K562 (cell line): ENCODE measurements around the gene AGAP3. TPM values are rescaled to one million over a fixed set of nuclear protein-coding genes. Genes with fewer than 3 reads are reported as not detected.

Experiments
- ARID2 ChIP-seq: fragments of 450-650 bp; IDR thresholded peaks from 2 replicates; pipeline ENCODE4 v1.6.1; 2017; ENCODE audit warnings: antibody characterized with exemption, mild to moderate bottlenecking
- CC2D1A ChIP-seq: fragments of 450-650 bp; IDR thresholded peaks from 2 replicates; pipeline ENCODE4 v1.6.1; 2017; ENCODE audit warnings: mild to moderate bottlenecking
- CHD1 ChIP-seq: fragments of 200-600 bp; sonication (generic); IDR thresholded peaks from one replicate; pipeline ENCODE4 v1.6.1; 2012; ENCODE audit warnings: mild to moderate bottlenecking, moderate library complexity, low read length, inconsistent platforms
- FOXA1 ChIP-seq: fragments of 450-650 bp; IDR thresholded peaks from 2 replicates; pipeline ENCODE4 v1.6.1; 2016; ENCODE audit warnings: mild to moderate bottlenecking, borderline replicate concordance
- KDM1A ChIP-seq, 2 experiments: fragments of 450-650 bp; IDR thresholded peaks; 2 replicates each; pipeline ENCODE4 v1.6.1; 2016; ENCODE audit warnings: mild to moderate bottlenecking in 2 of 2
- MIER1 ChIP-seq: fragments of 450-650 bp; IDR thresholded peaks from 2 replicates; pipeline ENCODE4 v1.6.1; 2016; ENCODE audit warnings: antibody characterized with exemption, mild to moderate bottlenecking, low read depth
- OTX1 ChIP-seq: fragments of 450-650 bp; formaldehyde crosslinking; IDR thresholded peaks from 2 replicates; pipeline ENCODE4 v1.4.0; 2022; ENCODE audit warnings: mild to moderate bottlenecking
- PHF8 ChIP-seq: fragments of 200-600 bp; sonication (generic); IDR thresholded peaks from 2 replicates; pipeline ENCODE4 v1.6.1; 2012; ENCODE audit warnings: mixed run types, mild to moderate bottlenecking, inconsistent platforms, low read length, moderate library complexity, borderline replicate concordance
- PURB ChIP-seq: sonication (generic); formaldehyde crosslinking; IDR thresholded peaks from 2 replicates; pipeline ENCODE4 v1.9.0; 2021; ENCODE audit warnings: low read depth, mild to moderate bottlenecking, missing genetic modification reagents
- SMARCA4 ChIP-seq: fragments of 450-650 bp; IDR thresholded peaks from 2 replicates; pipeline ENCODE4 v1.6.1; 2016
- SRF ChIP-seq, 2 experiments: fragments of 250-450, 450-650 bp in 1 of 2; sonication (Bioruptor Pico) in 1 of 2; sonication (generic) in 1 of 2; formaldehyde crosslinking; IDR thresholded peaks; 2 replicates each; pipeline versions ENCODE4 v1.5.0 to v1.5.1; 2020 to 2022; ENCODE audit warnings: mild to moderate bottlenecking in 1 of 2, missing genetic modification reagents in 1 of 2
- TARDBP ChIP-seq: fragments of 450-650 bp; IDR thresholded peaks from 2 replicates; pipeline ENCODE4 v1.6.1; 2016
- TRIM28 ChIP-seq: fragments of 450-650 bp; IDR thresholded peaks from 2 replicates; pipeline ENCODE4 v1.6.1; 2017
- U2AF1 ChIP-seq: fragments of 200-400 bp; formaldehyde crosslinking; optimal IDR thresholded peaks from 2 replicates; pipeline ENCODE3; 2017; ENCODE audit warnings: mild to moderate bottlenecking, low read depth, low read length, moderate library complexity
- ZNF586 ChIP-seq: fragments of 450-650 bp; formaldehyde crosslinking; conservative IDR thresholded peaks from 2 replicates; pipeline ENCODE4 v1.4.0; 2020; ENCODE audit warnings: mild to moderate bottlenecking, moderate library complexity
- ZNF766 ChIP-seq: fragments of 200-800 bp; sonication (Bioruptor generic); conservative IDR thresholded peaks from 2 replicates; pipeline ENCODE4 v1.6.1; 2016; ENCODE audit warnings: missing genetic modification characterization, missing compliant biosample characterization
- polyA plus RNA-seq, 8 experiments: library from polyadenylated mRNA; depleted of rRNA in 4 of 8; stranded (reverse) in 5 of 8; unstranded in 3 of 8; fragments of >200 nt; fragmentation: Nextera tagmentation in 2 of 8; fragmentation: Illumina TruSeq in 1 of 8; extraction: Ambion mirVana in 2 of 8; extraction: Trizol in 1 of 8; gene quantifications; 2 replicates each; pipeline versions ENCODE4 v1.2.1 to v1.2.3, GENCODE V29; 2011 to 2014; ENCODE audit warnings: inconsistent platforms in 1 of 8, missing spikeins in 1 of 8
- total RNA-seq, 7 experiments: library from RNA; depleted of rRNA in 6 of 7; stranded (reverse); fragments of >200 nt in 6 of 7; fragmentation: Illumina TruSeq in 2 of 7; extraction: Trizol in 2 of 7; gene quantifications; 2 replicates each; pipeline versions ENCODE4 v1.2.1 to v1.2.3, GENCODE V29; 2011 to 2021; ENCODE audit warnings: low replicate concordance in 1 of 7
- TF ChIP-seq, protein P1 (sequence below): fragments of 450-650 bp; IDR thresholded peaks from 2 replicates; pipeline ENCODE4 v1.6.1; 2014; ENCODE audit warnings: low read depth, mild to moderate bottlenecking, moderate library complexity, borderline replicate concordance
- TF ChIP-seq, protein P2 (sequence below), 3 experiments: fragments of 200-800 bp in 1 of 3; sonication (Bioruptor generic) in 1 of 3; sonication (generic) in 1 of 3; formaldehyde crosslinking in 1 of 3; IDR thresholded peaks; 2 replicates each; pipeline versions ENCODE4 v1.6.1 to v1.8.0; 2016 to 2022; ENCODE audit warnings: mild to moderate bottlenecking in 2 of 3, missing compliant biosample characterization in 2 of 3, missing genetic modification characterization in 2 of 3, missing genetic modification reagents in 1 of 3
- TF ChIP-seq, protein P3 (sequence below): fragments of 450-650 bp; IDR thresholded peaks from 2 replicates; pipeline ENCODE4 v1.7.1; 2018; ENCODE audit warnings: mild to moderate bottlenecking, low read depth; ENCODE audit not compliant: partially characterized antibody
- TF ChIP-seq, protein P4 (sequence below): sonication (generic); formaldehyde crosslinking; IDR thresholded peaks from 2 replicates; pipeline ENCODE4 v1.8.1; 2023; ENCODE audit warnings: mild to moderate bottlenecking, missing genetic modification reagents

Gene AGAP3
- total and polyA plus RNA-seq, 9 of the 15 experiments (the other 6 are each of a cell fraction or from before 2014, with no cell fraction given) = 3.4 to 208 (median 62.2) TPM

DNA sequence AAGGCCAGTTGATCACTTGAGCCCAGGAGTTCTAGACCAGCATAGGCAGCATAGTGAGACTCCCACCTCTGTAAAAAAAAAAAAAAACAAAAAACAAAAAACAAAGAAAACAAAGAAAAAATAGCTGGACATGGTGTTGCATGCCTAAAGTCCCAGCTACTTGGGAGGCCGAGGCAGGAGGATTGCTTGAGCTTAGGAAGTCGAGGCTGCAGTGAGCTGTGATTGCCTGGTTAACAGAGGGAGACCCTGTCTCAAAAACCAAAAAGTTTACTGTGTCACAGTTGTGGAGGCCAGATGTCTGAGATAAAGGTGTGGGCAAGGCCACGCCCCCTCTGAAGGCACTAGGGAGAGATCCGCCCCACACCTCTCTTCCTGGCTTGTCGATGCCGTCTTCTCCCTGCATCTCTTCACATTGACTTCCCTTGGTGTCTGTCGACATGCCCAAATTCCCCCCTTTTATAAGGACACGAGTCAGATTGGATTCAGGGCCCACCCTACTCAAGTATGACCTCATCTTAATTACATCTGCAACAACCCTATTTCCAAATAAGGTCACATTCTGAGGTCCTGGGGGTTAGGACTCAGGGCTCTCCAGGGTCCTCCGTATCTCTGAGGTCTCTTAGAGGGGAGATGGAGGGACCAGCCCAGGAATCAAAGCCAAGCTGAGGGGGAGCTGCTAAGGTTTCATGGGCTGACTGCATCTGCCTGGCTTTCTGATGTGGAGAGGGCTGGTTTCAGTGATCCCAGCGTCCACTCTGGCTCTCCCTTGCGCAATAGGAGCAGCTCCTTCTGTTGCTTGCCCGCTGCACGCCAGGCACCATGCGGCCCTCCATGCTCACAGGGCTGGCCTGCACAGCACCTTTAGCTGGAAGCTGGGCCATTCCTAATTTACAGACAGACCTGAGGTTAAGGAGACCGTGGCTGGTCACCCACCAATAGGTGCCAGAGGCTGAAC, 23.1 kb downstream of the AGAP3 start (continued):
- TF ChIP-seq, protein P1, sequence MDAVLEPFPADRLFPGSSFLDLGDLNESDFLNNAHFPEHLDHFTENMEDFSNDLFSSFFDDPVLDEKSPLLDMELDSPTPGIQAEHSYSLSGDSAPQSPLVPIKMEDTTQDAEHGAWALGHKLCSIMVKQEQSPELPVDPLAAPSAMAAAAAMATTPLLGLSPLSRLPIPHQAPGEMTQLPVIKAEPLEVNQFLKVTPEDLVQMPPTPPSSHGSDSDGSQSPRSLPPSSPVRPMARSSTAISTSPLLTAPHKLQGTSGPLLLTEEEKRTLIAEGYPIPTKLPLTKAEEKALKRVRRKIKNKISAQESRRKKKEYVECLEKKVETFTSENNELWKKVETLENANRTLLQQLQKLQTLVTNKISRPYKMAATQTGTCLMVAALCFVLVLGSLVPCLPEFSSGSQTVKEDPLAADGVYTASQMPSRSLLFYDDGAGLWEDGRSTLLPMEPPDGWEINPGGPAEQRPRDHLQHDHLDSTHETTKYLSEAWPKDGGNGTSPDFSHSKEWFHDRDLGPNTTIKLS = no peak
- TF ChIP-seq FOXA1 = no peak
- no peak for TF ChIP-seq OTX1 (CRISPR knock-in tag)
- TF ChIP-seq, protein P2, sequence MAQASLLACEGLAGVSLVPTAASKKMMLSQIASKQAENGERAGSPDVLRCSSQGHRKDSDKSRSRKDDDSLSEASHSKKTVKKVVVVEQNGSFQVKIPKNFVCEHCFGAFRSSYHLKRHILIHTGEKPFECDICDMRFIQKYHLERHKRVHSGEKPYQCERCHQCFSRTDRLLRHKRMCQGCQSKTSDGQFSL (CRISPR knock-in tag; IDR thresholded peaks at IDR 0.05) = 0 out of 2 replicates have a peak, but pooled peaks have one; percentile 11
- TF ChIP-seq, protein P2 (tag; IDR thresholded peaks at IDR 0.05) = no peak
- no peak for TF ChIP-seq PHF8
- TF ChIP-seq CC2D1A = no peak
- TF ChIP-seq, protein P3, sequence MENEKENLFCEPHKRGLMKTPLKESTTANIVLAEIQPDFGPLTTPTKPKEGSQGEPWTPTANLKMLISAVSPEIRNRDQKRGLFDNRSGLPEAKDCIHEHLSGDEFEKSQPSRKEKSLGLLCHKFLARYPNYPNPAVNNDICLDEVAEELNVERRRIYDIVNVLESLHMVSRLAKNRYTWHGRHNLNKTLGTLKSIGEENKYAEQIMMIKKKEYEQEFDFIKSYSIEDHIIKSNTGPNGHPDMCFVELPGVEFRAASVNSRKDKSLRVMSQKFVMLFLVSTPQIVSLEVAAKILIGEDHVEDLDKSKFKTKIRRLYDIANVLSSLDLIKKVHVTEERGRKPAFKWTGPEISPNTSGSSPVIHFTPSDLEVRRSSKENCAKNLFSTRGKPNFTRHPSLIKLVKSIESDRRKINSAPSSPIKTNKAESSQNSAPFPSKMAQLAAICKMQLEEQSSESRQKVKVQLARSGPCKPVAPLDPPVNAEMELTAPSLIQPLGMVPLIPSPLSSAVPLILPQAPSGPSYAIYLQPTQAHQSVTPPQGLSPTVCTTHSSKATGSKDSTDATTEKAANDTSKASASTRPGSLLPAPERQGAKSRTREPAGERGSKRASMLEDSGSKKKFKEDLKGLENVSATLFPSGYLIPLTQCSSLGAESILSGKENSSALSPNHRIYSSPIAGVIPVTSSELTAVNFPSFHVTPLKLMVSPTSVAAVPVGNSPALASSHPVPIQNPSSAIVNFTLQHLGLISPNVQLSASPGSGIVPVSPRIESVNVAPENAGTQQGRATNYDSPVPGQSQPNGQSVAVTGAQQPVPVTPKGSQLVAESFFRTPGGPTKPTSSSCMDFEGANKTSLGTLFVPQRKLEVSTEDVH = no peak
- TF ChIP-seq SMARCA4 = peak; percentile 74; the same call in 1 of the 2 replicates
- no peak for TF ChIP-seq TARDBP
- TF ChIP-seq KDM1A (IDR thresholded peaks at IDR 0.05) = no peak; a peak in 1 of 4 replicates
- no peak for TF ChIP-seq CHD1
- no peak for TF ChIP-seq PURB (CRISPR knock-in tag)
- no peak for TF ChIP-seq ARID2
- TF ChIP-seq, protein P4, sequence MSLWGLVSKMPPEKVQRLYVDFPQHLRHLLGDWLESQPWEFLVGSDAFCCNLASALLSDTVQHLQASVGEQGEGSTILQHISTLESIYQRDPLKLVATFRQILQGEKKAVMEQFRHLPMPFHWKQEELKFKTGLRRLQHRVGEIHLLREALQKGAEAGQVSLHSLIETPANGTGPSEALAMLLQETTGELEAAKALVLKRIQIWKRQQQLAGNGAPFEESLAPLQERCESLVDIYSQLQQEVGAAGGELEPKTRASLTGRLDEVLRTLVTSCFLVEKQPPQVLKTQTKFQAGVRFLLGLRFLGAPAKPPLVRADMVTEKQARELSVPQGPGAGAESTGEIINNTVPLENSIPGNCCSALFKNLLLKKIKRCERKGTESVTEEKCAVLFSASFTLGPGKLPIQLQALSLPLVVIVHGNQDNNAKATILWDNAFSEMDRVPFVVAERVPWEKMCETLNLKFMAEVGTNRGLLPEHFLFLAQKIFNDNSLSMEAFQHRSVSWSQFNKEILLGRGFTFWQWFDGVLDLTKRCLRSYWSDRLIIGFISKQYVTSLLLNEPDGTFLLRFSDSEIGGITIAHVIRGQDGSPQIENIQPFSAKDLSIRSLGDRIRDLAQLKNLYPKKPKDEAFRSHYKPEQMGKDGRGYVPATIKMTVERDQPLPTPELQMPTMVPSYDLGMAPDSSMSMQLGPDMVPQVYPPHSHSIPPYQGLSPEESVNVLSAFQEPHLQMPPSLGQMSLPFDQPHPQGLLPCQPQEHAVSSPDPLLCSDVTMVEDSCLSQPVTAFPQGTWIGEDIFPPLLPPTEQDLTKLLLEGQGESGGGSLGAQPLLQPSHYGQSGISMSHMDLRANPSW = no peak
- TF ChIP-seq MIER1 = no peak
- TF ChIP-seq SRF (CRISPR knock-in tag; IDR thresholded peaks at IDR 0.05) = peak in 1 of 2 experiments; percentile 89; a peak in 2 of 4 replicates
- TF ChIP-seq ZNF766 (CRISPR knock-in tag) = 0 out of 2 replicates have a peak, but pooled peaks have one; percentile 8
- no peak; the same call in 1 of the 2 replicates for TF ChIP-seq TRIM28
- TF ChIP-seq U2AF1 = no peak
- TF ChIP-seq ZNF586 = no peak
